SKM-1 treated with dmso at 0.1 percent for 144 hours (cell line): Measurements from ENCODE around the gene ACSBG1.

Source experiments
- DNase-seq: peaks from one replicate; lab custom pipeline; 2025; ENCODE audit not compliant: unreplicated experiment; lab: John Stamatoyannopoulos, UW

Gene ACSBG1

DNA sequence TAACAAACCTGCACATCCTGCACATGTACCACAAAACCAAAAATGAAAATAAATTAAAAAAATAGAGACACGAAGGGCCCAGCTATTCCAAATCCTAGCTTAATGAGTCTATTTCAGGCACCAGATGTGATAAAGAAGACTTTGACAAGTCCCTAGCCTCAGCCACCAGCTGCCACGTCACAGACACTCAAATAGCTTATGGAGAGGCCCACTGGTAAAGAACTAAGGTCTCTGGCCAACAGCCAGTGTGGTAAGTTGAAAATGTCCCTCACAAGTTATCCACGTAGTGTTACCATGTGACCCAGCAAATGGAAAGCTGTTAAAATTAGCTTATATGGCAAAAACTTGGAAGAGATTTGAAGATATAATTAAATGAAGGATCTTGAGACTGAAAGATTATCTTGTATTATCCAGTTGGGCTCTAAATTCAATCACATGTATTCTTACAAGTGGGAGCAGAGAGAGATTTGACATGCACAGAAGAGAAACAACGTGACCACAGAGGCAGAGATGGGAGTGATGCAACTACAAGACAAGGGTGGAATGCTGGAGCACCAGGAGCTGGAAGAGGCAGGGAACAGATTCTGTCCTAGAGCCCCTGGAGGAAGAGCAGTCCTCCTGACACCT lies 10.9 kb downstream of the ACSBG1 start:
- no peak for DNase-seq

DNA sequence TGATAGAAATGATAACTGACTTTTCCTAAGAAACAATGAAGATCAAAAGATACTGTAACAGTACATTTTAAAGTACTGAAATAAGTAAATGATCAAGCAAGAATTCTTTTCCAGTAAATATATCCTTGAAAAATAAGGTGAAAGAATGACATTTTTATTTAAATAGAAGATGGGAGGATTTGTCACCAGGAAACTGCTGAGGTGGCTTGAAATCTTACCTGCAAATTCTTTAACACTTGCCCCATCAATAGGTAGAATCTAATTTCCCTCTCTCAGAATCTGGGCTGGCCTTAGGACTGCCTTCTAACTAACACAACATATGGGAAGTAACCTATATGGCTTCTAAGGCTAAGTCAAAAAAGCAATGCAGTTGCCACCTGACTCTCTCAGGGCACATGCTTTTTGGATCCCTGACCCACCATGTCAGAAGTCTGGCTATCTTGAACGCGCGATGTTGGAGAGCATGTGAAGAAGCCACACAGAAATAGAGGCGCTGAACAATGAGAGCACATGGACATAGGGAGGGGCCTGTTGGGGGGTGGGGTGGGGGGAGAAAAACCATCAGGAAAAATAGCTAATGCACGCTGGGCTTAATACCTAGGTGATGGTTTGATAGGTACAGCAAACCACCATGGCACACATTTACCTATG lies 11.5 kb downstream of the ACSBG1 start:
- no peak for DNase-seq

DNA sequence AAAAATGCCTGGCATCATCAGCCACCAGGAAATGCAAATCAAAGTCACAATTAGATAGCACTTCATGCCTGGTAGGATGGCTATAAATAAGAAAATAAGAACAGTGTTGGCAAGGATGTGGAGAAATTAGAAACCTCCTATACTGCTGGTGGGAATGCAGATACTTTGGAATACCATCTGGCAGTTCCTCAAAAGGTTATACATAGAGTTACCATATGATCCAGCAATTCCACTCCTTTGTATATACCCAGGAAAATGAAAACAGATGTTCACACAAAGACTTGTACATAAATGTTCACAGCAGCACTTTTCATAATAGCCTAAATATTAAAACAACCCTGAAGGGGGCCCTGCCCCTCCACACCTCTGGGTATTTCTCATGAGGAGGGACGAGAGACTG lies 13.7 kb downstream of the ACSBG1 start:
- DNase-seq: no peak

DNA sequence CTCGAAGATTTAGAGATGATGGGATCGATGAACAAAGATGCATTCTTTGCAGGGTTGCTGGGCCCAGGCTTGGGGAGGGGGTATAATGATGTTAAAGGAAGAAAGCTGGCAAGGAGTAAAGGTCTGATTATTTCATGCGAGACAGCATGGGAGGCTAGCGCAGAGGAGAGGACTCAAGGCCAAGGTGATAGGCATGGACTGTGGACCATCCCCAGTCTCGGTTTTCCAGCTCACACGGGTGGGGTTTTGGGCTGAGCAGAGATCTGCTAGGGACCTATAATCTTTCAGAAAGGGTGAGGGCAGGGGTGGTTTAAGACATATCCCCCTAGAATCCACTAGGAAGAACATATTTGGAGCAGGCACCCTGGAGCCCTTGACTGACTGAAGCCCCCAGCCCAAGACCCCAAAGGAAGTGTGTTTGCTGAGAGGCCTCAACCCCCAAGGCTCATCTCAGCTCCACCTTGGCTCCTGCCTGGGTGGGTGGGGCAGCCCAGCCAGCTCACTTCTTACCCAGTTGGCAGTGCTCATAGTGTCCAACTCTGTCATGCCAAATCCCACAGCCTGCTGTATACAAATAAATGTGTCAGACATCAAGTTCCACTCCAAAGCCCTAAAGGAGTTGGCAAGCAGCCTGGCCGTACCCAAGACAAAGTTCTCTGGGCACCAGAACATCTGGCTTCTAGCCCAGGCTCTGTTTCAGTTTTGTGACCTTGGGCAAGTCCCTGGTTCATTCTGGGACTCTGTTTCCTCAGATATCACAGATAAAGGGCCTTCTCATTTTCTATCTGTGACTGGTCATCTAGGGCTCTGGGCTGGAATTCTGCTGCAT lies 17.9 kb downstream of the ACSBG1 start:
- no peak for DNase-seq

DNA sequence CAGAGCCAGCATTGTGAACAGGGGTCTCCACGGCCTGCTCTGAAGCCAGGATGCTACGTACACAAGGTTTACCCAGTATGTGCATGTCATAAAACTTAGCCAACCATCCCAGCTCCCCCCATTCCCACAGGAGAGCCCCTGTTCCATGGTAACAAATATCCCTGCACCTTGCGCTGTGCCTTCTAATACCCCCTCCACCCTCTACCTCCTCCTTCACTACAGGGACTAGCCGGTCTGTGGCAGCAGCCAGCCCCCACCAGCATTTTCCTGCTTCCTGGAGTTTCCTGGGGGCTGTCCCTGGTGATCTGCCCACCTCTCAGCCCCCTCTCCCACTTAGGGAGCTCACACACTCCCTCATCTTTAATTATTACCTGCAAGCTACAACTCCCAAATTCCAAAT lies 20.4 kb downstream of the ACSBG1 start:
- no peak for DNase-seq

DNA sequence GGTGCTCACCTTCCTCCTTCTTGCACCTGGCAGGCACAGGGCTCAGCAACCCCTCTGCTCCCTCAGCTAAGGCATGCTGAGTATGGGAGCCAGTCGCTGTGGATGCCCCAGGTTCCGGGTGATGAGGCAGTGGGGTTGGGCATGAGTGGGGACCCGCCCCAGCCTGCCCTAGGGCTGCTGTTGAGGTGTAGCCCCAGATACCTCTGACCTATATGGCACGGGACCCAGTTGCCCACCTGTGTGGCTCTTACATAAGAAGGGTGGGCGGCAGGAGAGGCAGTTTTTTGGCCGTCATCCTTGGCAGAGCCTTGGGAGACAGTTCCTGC lies 21.0 kb downstream of the ACSBG1 start:
- DNase-seq: no peak

DNA sequence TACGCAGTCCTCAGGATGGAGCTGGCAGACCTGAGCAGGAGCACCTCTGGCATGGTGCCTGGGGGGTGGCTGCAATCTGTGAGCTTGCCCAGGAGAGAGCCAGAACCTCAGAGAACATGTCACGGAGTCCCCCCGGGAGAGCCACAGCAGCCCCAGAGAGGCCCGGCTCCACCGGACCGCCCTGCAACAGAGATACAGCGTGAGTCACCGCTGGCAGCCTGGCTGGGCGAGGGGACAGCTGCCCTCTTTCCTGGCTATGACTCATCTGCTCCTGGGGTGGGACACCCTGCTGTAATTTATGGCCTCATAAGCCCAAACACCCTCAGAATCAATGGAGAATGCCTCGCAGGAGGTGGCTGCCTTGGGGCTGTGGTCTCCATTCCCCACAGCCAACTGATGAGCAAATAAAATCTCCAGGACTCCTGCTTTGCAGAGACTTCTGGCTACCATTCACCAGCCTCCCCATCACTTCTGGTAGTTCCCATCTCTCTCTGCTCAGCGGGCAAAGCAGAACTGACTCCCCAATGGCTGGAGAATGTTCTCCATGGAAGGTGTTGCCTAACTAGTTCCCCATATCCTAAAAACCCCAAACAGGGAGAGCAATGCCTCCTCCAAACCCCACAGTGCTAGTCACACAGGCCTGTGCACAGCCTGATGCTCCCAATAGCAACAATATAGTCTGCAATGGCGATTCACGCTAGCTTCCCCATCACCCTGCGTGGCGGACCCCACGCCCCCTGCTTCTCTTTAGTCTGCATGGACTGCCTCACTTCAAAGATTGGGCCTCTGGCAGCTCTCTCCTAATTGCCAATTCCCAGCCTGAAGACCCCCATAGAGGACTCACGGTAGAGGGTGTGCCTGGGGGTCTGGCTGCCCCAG lies 21.6 kb downstream of the ACSBG1 start:
- no peak for DNase-seq

DNA sequence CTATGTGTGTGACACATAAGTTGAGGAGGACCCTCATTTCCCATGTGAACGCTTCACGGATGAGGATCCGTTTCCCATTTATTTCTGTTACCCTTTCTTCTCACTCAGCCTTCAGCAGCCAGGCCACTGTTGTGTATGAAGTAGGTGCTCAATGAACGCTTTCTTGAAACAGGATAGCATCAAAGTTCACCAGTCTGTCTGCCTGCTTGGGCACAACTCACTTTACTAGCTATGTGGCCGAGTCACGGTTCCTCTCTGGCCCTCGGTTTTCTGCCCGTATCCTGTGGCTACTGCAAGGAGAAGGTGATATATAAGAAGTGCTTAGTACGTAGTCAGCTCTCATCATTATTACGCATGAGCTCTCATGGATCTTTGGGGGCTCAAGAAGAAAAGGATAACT lies 22.4 kb downstream of the ACSBG1 start:
- no peak for DNase-seq

DNA sequence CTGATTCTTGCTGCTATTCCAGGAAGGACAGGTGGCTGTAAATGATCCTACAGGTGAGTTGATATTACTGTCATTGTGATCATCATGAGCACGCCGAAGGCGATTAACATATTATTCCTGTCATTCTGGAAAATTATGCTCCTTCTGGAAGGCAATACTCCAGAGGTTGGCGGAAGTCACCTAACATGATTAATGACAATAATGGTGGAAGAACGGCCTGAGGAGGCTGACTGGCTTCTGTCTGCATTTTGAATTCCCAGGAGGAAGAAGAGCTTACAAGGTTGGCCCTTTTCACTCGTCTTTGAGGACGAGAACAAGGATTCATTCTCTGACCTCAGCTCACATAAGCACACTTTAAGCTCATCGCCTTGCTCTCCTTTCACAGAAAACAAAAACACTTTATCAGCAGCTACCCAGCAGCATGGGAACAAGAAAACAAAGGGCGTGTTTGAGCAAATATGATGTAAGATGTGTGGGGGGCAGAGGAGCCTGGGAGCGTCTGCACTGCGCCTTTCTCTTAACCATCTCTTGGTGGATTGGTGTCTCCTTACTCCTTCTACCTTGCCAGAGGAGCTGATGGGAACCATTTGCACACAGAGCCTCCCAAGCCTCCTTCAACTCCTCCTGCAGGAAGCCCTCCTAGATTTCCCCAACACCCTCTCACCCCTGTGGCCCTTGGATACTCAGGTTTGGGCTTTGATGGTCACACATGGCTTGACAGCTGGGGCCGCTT lies 23.0 kb downstream of the ACSBG1 start:
- DNase-seq: no peak

DNA sequence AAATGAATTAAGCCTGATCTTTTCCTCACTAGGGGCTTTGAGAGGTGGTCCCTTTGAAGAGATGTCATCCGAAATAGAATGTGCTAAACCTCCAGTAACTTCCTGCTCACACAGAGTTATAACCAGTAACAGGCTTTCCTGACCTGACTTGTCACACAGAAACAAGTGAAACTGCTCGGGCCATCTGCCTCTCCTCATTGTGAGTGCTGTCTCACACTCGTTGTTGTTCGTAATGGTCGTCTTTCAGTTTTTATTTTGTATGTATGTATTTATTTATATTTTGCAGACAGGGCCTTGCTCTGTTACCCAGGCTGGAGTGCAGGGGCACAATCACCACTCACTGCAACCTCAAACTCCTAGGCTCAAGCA lies 24.0 kb downstream of the ACSBG1 start:
- no peak for DNase-seq

DNA sequence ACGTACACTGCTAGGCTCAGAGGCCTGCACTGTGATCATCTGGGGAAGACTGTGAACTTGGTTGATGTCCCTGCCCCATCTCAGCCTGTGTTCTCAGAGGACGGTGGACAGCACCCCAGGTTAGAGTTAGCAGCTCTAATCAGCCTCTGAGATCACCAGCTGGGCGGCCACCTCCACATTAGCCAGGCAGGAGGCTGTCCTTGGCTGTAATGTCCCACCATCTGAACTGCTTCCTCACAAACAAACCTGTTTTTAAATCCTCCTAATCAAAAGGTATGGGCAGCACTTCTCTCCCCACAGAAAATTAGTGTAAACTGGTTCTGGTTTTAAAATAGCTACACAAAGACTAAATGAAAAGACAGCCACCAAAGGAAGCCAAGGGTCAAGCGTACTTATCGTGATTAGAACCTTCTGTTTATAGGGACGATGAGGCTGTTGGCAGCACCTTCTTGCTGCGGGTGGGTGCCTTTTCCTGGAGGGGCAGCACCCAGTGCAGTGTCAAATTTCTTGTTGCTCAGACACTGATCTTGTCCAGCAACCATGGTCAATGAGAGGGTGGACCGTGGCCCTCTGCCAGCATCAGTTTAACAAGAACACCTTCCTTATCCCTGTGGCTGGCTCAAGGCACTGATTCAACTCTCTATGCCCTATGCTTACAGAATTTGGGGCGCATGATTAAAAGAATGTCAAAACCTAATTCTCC lies 24.6 kb downstream of the ACSBG1 start:
- no peak for DNase-seq

DNA sequence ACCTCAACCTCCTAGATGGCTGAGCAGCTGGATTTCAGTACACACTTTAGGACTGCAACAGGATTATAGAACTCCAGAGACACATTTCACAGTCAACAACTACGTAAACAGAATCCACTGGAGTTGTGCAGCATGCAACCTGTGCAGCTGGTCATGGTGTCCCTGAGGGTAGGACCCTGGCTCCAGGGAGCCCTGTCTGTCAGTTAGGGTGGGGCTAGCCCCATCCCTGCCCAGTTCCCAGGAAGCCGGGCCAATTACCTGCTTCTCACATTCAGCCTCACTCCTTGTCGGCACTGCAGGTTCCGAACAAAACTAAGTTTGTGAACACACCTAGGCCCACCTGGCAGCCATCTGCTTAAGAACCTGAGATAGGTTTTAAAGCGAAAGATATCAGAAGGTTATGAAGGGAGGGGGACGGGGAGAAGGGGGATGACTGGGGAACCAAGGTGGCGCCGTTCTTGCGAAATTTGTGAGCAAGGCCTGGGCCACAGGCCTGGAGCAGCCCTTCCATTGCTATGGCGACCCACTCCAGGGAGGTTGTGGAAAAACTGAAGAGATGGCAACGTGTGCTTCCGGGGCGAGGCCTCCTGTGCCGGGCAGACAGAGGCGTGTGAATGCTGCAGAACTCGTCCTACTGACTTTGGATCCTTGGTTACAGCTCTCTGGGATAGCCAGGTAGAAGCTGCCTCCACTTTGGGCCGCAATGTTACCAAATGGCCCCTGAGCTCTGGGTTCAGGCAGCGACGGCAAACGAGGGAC lies 25.3 kb downstream of the ACSBG1 start:
- no peak for DNase-seq

DNA sequence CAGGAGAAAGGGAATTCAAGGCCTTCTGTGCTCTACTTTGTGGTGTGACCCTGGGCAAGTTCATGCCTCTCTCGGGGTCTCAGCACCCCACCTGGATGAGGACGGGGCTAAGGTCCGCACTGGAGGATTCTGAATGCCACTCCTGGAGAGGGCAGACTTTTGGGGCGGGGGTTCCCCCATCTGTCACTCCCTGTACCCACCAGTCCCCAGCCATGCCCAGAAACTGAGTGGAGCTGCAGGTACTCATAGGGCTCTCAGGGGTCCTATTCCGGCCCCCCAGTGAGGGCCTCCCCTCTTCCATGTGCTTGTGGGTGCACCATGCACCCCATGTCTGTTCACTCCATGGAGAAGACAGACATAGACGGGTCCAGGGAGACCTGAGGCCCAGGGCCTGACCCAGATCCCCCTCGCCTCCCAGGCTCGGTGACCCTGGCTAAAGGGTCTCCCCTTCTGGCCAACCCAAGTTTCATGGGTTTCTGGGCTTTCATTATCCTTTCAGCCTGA lies 26.0 kb downstream of the ACSBG1 start:
- no peak for DNase-seq

DNA sequence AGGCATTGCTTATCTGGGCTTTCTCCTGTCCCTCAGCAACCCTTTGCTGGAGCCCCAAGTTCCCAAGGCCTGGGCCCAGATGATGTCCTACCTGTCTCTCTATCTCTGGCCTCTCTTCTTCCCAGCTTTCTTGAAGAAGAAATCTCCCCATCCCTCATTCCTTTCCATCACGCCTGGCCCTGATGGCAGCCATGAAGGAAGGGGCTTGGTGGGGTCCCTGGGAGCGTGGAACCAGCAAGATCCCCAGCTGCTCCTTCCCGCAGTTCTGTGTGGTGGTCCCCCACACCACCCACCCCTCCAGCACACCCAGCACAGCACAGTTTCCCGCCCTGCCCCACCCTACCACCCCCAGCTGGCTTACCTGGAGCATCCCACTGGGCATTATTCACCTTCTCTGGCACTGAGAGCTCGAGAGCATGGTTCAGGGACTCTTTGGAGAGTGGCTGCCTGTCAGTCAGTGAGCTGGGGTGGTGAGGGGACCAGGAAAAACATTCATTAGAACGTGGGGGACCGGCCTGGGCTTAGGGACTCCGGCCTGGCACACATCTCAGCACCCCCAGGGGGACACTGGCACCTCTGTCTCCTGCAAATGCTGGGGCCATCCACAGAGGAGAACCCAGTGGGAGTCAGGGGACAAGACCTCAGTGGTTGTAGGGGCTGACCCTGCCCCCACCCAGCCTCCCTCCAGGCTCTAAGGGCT lies 26.6 kb downstream of the ACSBG1 start:
- no peak for DNase-seq

DNA sequence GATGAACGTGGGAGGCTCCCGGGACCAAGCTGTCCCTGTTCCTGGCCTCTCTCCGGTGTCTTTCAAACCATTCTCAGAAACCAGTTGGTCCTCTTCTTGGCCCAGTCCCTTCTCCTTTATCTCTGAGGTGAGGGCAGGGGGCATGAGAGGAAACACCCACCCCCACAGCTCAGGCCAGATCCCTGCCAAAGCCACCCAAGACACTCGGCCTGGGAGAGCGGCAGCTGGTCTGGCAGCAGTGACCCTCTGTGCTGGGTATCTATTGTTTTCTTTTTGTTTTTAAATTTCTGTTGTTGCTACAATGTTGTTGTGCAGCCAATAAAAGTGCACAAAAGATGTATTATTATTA lies 27.3 kb downstream of the ACSBG1 start:
- no peak for DNase-seq

DNA sequence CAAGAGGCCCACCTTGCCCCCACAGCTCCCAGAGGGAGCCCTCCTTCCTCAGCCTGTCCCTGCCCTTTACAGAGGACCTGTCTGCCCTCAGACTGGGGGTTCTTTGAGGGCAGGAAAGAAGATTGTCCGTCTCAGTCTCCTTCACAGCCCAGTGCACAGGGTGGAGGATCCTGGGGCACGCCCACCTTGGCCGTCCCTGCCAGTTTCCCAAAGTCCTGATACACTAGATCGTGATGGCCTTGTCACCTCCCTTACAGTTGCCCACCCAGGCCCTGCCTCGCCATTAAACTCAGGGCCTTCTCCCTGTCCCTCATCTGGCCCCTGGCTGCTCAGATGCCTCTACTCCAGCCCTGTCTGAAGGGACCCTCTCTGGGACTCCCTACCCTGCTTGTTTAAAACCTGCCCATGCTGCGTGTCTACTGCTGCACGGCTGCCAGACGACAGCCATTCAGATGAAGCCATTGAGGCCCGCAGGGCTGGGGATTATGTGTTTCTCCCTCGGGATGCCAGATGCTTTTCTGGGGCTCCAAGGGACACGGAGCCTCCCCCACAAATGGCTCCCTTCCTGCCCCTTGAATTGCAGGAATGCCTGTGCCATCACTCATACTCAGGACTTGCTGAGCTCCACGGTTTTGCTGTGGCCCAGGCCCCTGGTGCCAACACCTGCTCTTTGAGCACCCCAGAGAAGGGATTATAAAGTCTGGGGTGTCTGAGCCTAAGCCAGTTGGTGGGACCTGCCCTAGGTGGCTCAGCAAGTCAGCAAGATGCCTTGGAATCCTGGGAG lies 27.8 kb downstream of the ACSBG1 start:
- DNase-seq: no peak

DNA sequence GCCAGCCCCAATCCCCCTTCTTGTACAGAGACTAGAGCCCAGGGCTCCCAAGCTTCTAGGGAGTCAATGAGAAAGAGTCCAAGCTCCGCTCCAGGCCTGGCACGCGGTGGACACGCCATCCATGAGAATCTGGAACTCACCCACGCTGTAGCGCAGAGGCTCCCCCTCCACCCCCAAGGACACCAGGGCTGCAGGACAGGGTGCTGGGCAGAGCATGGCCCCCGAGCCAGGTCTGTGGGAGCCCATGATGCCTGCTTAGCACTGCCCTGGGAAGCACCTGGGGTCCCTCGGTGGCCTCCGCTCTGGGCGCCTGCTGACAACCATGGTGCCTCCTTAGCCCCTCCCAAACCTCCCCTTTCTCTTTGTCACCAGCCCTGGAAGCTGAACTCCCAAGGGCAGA lies 28.5 kb downstream of the ACSBG1 start:
- no peak for DNase-seq

DNA sequence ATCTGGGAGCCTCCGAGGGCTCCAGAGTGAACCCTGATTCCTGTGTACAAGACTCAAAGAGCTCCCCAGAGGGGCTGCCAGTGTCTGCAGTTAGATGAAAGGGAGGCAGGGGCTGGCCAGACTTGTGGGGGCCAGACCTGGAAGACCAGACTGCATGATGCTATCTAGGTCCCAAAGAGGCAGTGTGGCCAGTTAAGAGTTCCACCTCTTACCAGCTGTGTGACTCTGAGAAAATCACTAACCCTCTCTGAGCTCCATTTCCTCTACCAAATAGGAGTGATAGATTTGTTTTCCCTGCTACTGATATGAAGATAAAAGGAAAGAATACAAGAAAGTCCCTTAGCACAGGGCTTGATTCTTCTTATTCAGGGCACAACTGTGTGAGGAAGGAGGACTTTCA lies 29.0 kb downstream of the ACSBG1 start:
- no peak for DNase-seq
